ENCODE results near the gene RBM19.

RBM19 gene

DNA sequence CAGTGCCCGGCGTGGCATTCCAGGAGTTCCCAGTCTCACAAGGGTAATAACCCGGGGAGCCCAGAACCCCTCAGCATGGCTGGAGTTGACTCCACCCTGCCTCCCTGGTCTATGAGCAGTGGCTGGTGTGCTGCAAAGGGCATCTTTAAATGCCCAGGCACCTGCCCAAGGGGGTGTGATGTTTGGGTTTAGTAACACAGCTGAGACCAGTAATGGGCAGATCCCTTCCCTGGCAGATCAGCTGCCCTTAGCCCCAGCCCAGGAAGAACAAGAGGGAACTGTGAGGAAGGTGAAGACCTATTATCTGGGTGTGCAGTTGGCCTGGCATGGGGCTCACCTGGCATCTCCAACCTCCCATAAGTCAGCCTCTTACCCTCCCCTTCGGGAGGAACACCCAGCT, 35.9 kb downstream of the RBM19 start:
- H3K4me1 ChIP-seq (ENCODE audit: low read depth, poor library complexity, severe bottlenecking): no peaks in the 10 kb centered on the region
- no peaks in the 10 kb centered on the region for H3K36me3 ChIP-seq (ENCODE audit: insufficient read depth)
- no peaks in the 10 kb centered on the region for H4K20me1 ChIP-seq (ENCODE audit: insufficient read depth)
- no peaks in the 10 kb centered on the region for H3K79me2 ChIP-seq (ENCODE audit: insufficient read depth, low read depth)
- no peaks in the 10 kb centered on the region for H3K27me3 ChIP-seq (ENCODE audit: insufficient read depth, low read depth)
- TF ChIP-seq, protein P1, sequence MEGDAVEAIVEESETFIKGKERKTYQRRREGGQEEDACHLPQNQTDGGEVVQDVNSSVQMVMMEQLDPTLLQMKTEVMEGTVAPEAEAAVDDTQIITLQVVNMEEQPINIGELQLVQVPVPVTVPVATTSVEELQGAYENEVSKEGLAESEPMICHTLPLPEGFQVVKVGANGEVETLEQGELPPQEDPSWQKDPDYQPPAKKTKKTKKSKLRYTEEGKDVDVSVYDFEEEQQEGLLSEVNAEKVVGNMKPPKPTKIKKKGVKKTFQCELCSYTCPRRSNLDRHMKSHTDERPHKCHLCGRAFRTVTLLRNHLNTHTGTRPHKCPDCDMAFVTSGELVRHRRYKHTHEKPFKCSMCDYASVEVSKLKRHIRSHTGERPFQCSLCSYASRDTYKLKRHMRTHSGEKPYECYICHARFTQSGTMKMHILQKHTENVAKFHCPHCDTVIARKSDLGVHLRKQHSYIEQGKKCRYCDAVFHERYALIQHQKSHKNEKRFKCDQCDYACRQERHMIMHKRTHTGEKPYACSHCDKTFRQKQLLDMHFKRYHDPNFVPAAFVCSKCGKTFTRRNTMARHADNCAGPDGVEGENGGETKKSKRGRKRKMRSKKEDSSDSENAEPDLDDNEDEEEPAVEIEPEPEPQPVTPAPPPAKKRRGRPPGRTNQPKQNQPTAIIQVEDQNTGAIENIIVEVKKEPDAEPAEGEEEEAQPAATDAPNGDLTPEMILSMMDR (conservative IDR thresholded peaks at IDR 0.05; ENCODE audit: low read depth, low read length): no peak
- no peak overlapping the region for H3K4me3 ChIP-seq (IDR thresholded peaks at IDR 0.05; ENCODE audit: insufficient read depth, low read depth, low read length)
- no peak overlapping the region for H3K4me2 ChIP-seq
- H2AFZ ChIP-seq (ENCODE audit: low read depth): no peak overlapping the region
- H3K9ac ChIP-seq: no peak overlapping the region
- H3K27ac ChIP-seq: no peak overlapping the region

DNA sequence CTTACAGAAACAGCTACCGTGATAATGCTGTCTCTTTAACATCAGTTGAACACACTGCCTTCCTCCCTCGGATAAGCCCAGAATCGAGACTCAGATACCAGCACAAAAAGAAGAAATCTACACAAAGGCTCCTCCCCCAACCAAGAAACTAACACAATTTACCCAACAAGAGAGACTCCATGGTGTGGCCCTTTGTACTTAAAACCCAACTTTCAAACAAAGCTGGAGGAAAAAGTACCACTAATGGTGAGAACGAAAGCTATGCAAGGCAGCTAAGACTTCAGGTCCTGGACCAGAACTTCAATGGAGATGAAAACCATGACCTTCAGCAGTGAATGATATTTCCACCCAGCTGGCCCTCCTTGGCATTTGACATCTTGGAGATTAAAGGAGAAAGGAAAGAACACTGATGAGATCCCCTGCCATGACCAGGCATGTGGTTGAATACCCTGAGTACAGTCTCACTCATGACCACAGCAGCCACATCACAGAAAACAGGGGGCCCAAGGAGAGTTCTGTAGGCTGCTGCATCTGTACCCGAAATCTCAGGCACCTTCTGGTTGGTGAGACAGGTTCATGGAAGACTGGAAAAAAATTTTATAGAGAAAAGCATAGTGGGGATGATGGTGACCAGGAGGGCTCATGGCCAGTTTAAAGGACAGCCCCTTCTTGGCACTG, 36.7 kb downstream of the RBM19 start:
- Histone ChIP-seq H3K4me2 (no peak overlapping the region), H3K27ac (no peak overlapping the region), H2AFZ (ENCODE audit: low read depth) (no peak overlapping the region), H3K4me3 (IDR thresholded peaks at IDR 0.05; ENCODE audit: insufficient read depth, low read depth, low read length) (no peak overlapping the region), H4K20me1 (ENCODE audit: insufficient read depth) (no peaks in the 10 kb centered on the region), H3K79me2 (ENCODE audit: insufficient read depth, low read depth) (no peaks in the 10 kb centered on the region), H3K9ac (no peak overlapping the region), H3K27me3 (ENCODE audit: insufficient read depth, low read depth) (no peaks in the 10 kb centered on the region), H3K36me3 (ENCODE audit: insufficient read depth) (no peaks in the 10 kb centered on the region), H3K4me1 (ENCODE audit: low read depth, poor library complexity, severe bottlenecking) (no peaks in the 10 kb centered on the region)
- TF ChIP-seq, protein P1 (conservative IDR thresholded peaks at IDR 0.05; ENCODE audit: low read depth, low read length): no peak

DNA sequence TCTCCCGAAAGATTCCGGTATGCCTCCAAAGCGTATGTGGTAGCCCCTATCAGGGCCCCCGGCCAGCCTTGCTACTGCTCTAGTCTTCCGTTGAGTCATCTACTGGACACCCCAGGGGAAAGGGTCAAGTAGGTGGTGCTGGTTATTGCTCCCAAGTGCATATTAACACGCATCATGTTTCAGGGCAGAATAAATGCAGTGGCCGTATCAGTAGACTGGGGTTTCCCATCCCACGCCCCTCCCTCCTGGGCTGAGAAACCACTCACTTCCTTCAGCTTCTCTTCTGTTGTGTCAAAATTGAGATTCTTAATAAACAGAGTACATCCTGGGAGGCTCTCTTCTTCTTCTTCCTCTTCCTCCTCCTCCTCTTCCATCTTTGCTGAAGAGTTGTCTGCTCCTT, 39.3 kb downstream of the RBM19 start:
- TF ChIP-seq, protein P1 (conservative IDR thresholded peaks at IDR 0.05; ENCODE audit: low read depth, low read length): no peak
- no peak overlapping the region for H2AFZ ChIP-seq (ENCODE audit: low read depth)
- H3K79me2 ChIP-seq (ENCODE audit: insufficient read depth, low read depth): no peaks in the 10 kb centered on the region
- H3K4me1 ChIP-seq (ENCODE audit: low read depth, poor library complexity, severe bottlenecking): no peaks in the 10 kb centered on the region
- no peaks in the 10 kb centered on the region for H3K27me3 ChIP-seq (ENCODE audit: insufficient read depth, low read depth)
- H3K27ac ChIP-seq: no peak overlapping the region
- H3K36me3 ChIP-seq (ENCODE audit: insufficient read depth): no peaks in the 10 kb centered on the region
- H4K20me1 ChIP-seq (ENCODE audit: insufficient read depth): no peaks in the 10 kb centered on the region
- no peak overlapping the region for H3K4me2 ChIP-seq
- no peak overlapping the region for H3K4me3 ChIP-seq (IDR thresholded peaks at IDR 0.05; ENCODE audit: insufficient read depth, low read depth, low read length)
- H3K9ac ChIP-seq: no peak overlapping the region

DNA sequence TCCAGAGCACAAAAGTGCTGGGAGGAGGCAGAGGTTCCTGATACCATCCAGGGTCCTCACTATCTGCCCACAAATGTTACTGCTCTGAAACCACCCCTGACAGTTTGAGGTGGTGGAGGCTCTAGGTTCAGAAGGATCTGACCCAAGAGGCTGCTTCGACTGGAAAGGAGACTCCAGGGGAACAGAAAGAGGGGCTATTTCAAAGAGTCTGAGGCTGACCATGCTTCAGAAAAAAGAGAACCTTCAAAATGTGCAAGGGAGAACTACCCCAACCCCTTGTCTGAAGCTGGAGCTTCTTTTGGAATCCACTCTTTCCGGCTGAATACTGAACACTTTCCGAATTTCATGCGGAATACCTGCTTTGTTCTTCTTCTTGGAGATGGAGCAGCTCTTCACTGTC, 41.8 kb downstream of the RBM19 start:
- no peak overlapping the region for H3K27ac ChIP-seq
- H3K79me2 ChIP-seq (ENCODE audit: insufficient read depth, low read depth): no peaks in the 10 kb centered on the region
- no peak overlapping the region for H3K9ac ChIP-seq
- H4K20me1 ChIP-seq (ENCODE audit: insufficient read depth): no peaks in the 10 kb centered on the region
- H3K4me3 ChIP-seq (IDR thresholded peaks at IDR 0.05; ENCODE audit: insufficient read depth, low read depth, low read length): no peak overlapping the region
- H3K36me3 ChIP-seq (ENCODE audit: insufficient read depth): no peaks in the 10 kb centered on the region
- no peaks in the 10 kb centered on the region for H3K27me3 ChIP-seq (ENCODE audit: insufficient read depth, low read depth)
- TF ChIP-seq, protein P1 (conservative IDR thresholded peaks at IDR 0.05; ENCODE audit: low read depth, low read length): no peak
- no peaks in the 10 kb centered on the region for H3K4me1 ChIP-seq (ENCODE audit: low read depth, poor library complexity, severe bottlenecking)
- no peak overlapping the region for H2AFZ ChIP-seq (ENCODE audit: low read depth)
- H3K4me2 ChIP-seq: no peak overlapping the region
